Pancreas (tissue), 10 donors: ENCODE data around the gene SREK1IP1. TPM values are rescaled to one million over a fixed set of nuclear protein-coding genes. Genes with fewer than 3 reads are reported as not detected.
"Not testable (repeated sequence)": the region's sequence is repeated elsewhere in the genome, so short reads cannot be mapped to it uniquely, and the experiment has no call there.

Source experiments
- ATAC-seq, 4 donors: fragments of 200-7000 bp; cut with Tn5 transposase; one replicate each; pipeline versions ENCODE4 v1.8.0 to v1.9.1; 2020; ENCODE audit warnings: mild to moderate bottlenecking in 4 of 4, moderate library complexity in 4 of 4
- DNase-seq, 6 donors: peaks; one replicate each; pipeline ENCODE4 v3.0.0-alpha.2; 2020
- FAIRE-seq: peaks from 2 replicates; lab custom pipeline; 2012; peaks lifted over from hg19 to GRCh38; lab: Jason Lieb, UNC
- H3K27ac ChIP-seq, 4 donors: fragments of 200-600 bp; sonication (generic); 1 replicate in 3 of 4; 2 replicates in 1 of 4; pipeline versions ENCODE4 v1.5.0 to v1.8.0; 2020
- H3K27me3 ChIP-seq, 4 donors: fragments of 200-600 bp; one replicate each; pipeline ENCODE4 v1.8.0; 2021
- H3K36me3 ChIP-seq, 3 donors: fragments of 200-600 bp; sonication (generic) in 1 of 3; one replicate each; pipeline versions ENCODE4 v1.5.0 to v1.8.0; 2020 to 2021
- H3K4me1 ChIP-seq, 3 donors: fragments of 200-600 bp; one replicate each; pipeline ENCODE4 v1.8.0; 2021
- H3K4me3 ChIP-seq, 4 donors: fragments of 200-600 bp; sonication (generic) in 2 of 4; one replicate each; pipeline versions ENCODE4 v1.5.0 to v1.8.0; 2020 to 2021
- H3K9me3 ChIP-seq, 4 donors: fragments of 200-600 bp; one replicate each; pipeline ENCODE4 v1.8.0; 2021
- whole genome bisulfite sequencing, 2 donors: extraction: QIAGEN DNeasy Blood & Tissue Kit; methylation state at CpG; one replicate each; pipeline ENCODE4 v1.1.7; 2013; 5-methylcytosine and 5-hydroxymethylcytosine counted together
- intact Hi-C, 3 donors: fragments of 100-400 bp; cut with DNase I; formaldehyde crosslinking; loops; one replicate each; pipeline versions ENCODE4 v1.11.1 to v1.14.2; 2022
- polyA plus RNA-seq, 2 donors: library from polyadenylated mRNA; stranded (reverse); fragments of 200-250 nt; gene quantifications; one replicate each; pipeline ENCODE4 v1.2.3, GENCODE V29; 2013
- total RNA-seq, 6 donors: library from RNA; stranded (reverse); fragmentation: NEBNext Ultra II Directional in 4 of 6; extraction: Animal tissue kit (Norgen Biotek cat#: 25700) in 4 of 6; gene quantifications; one replicate each; pipeline versions ENCODE4 v1.2.1 to v1.2.4, GENCODE V29; 2021 to 2023
- TF ChIP-seq, protein P1 (sequence below), 4 donors: fragments of 200-600 bp; sonication (generic) in 3 of 4; IDR thresholded peaks; one replicate each; pipeline versions ENCODE4 v1.5.0 to v1.8.0; 2021; ENCODE audit warnings: antibody characterized with exemption in 4 of 4
- donor health status: healthy with polysubstance abuse.
- donor health status: DM: no; HTN: no; CAD: no; lungs with moderate emphysema.
- donor health status: DM: no; HTN: no; CAD: no.
- donor health status: control.
- donor health status: control.
- donor health status: Bipolar disorder and iron deficiency.
- donor health status: DM: yes; HTN: yes; CAD: no.
- donor health status: DM: no; HTN: no; CAD: no.
- donor health status: DM: no; HTN: no; CAD: no.
- donor health status: DM: yes; HTN: yes; CAD: no.

Gene SREK1IP1
- total and polyA plus RNA-seq, 8 donors, result 9.2 to 17.8 (median 10.2) TPM

DNA sequence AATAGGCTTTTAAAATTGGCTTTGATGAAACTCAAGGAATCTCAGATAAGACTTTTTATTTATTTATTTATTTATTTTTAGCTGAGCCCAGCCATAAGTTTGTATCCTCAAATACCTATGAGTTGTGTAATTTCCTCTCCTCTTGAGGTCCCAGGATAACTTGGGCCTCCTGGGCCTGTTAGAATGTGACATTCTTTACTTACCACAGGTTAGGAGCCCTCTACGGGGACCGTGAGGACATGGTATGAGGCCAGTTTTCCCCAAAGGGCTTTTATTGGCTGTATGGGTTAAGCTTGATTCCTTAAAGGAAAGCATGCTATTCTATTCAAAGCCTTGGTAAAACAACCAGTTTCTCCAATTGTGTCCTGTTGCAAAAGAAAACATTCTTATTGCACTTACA, 61.3 kb downstream of the SREK1IP1 start:
- Histone ChIP-seq H3K4me3 (no peak overlapping the region), H3K36me3 (no peaks in the 10 kb centered on the region), H3K27me3 (no peaks in the 10 kb centered on the region), H3K4me1 (no peaks in the 10 kb centered on the region), H3K9me3 (no peaks in the 10 kb centered on the region), H3K27ac (no peak overlapping the region)
- intact Hi-C loops, result no loop called here
- no peak for DNase-seq
- no peak for FAIRE-seq
- ATAC-seq, result no peak
- TF ChIP-seq, protein P1, sequence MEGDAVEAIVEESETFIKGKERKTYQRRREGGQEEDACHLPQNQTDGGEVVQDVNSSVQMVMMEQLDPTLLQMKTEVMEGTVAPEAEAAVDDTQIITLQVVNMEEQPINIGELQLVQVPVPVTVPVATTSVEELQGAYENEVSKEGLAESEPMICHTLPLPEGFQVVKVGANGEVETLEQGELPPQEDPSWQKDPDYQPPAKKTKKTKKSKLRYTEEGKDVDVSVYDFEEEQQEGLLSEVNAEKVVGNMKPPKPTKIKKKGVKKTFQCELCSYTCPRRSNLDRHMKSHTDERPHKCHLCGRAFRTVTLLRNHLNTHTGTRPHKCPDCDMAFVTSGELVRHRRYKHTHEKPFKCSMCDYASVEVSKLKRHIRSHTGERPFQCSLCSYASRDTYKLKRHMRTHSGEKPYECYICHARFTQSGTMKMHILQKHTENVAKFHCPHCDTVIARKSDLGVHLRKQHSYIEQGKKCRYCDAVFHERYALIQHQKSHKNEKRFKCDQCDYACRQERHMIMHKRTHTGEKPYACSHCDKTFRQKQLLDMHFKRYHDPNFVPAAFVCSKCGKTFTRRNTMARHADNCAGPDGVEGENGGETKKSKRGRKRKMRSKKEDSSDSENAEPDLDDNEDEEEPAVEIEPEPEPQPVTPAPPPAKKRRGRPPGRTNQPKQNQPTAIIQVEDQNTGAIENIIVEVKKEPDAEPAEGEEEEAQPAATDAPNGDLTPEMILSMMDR (IDR thresholded peaks at IDR 0.05), result no peak
- WGBS, 2 donors, result 86 to 88% methylated on average over 2 of the region's 2 CpGs

- FAIRE-seq, intact Hi-C loops, H3K27ac ChIP-seq, H3K9me3 ChIP-seq, ATAC-seq, H3K4me3 ChIP-seq, H3K27me3 ChIP-seq, H3K4me1 ChIP-seq, DNase-seq, H3K36me3 ChIP-seq: not testable (repeated sequence)
- WGBS, 2 donors, result 37 to 38% methylated on average over 2 of the region's 2 CpGs
Measured at GRCh38 chr5:64706074-64706473, 62.4 kb downstream of the SREK1IP1 start.

DNA sequence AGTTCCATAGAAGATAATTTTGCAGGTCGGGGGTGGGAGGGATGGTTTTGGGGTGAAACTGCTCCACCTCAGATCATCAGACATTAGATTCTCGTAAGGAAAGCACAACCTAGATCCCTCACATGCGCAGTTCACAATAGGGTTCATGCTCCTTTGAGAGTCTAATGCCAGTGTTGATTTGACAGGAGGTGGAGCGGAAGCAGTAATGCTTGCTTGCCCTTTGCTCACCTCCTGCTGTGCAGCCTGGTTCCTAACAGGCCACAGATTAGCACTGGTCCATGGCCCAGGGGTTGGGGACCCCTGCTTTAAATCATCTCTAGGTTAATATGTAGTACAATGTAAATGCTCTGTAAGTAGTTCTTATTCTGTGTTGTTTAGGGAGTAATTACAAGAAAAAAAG, 67.7 kb downstream of the SREK1IP1 start:
- FAIRE-seq, result no peak
- DNase-seq, result no peak
- Histone ChIP-seq H3K4me3 (no peak overlapping the region), H3K27ac (no peak overlapping the region), H3K27me3 (no peaks in the 10 kb centered on the region), H3K4me1 (no peaks in the 10 kb centered on the region), H3K9me3 (no peaks in the 10 kb centered on the region), H3K36me3 (no peaks in the 10 kb centered on the region)
- TF ChIP-seq, protein P1 (IDR thresholded peaks at IDR 0.05), result no peak
- intact Hi-C loops, result no loop called here
- no peak for ATAC-seq
- 74 to 83% methylated on average over 4 of the region's 4 CpGs for WGBS, 2 donors

DNA sequence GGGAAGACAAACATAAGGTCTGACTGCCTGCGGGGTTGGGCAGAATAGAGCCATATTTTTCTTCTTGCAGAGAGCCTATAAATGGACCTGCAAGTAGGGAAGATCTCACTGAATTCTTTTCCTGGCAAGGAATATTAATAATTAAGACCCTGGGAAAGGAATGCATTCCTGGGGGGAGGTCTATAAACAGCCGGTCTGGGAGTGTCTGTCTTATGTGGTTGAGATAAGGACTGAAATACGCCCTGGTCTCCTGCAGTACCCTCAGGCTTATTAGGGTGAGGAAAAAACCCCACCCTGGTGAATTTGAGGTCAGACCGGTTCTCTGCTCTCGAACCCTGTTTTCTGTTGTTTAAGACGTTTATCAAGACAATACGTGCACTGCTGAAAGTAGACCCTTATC, 72.1 kb downstream of the SREK1IP1 start:
- H3K27ac ChIP-seq, DNase-seq, H3K4me1 ChIP-seq, intact Hi-C loops, H3K27me3 ChIP-seq, H3K4me3 ChIP-seq, H3K36me3 ChIP-seq, FAIRE-seq, ATAC-seq, H3K9me3 ChIP-seq: not testable (repeated sequence)
- WGBS, 2 donors, result 78 to 87% methylated on average over 7 of the region's 7 CpGs

DNA sequence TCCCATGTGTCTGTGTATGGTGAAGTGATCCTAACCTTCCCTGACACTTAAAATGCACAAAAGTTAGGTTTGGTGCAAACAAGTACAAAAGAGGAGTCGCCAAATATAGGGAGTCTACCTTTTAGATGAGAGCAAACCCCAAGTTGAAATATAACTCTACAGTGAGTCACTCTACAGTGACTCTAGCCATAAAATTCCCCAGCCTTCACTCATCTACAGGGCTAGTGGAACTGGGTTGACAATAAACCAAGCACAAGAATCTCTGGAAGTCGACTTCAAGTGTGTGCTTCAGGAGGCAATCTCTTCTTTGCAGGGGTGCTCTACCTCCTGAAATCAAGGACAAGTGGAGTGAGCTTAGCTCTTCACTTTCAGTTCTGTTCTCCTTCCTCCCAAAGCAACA, 74.9 kb downstream of the SREK1IP1 start:
- Histone ChIP-seq H3K4me1 (no peaks in the 10 kb centered on the region), H3K27me3 (peaks cover 0 to 12% (median 2%) of the 10 kb centered on the region in 4 donors), H3K4me3 (no peak overlapping the region), H3K27ac (no peak overlapping the region), H3K36me3 (no peaks in the 10 kb centered on the region), H3K9me3 (no peaks in the 10 kb centered on the region)
- TF ChIP-seq, protein P1 (IDR thresholded peaks at IDR 0.05), result no peak
- FAIRE-seq (no peak), DNase-seq (no peak), ATAC-seq (no peak)
- intact Hi-C loops, result no loop called here
- WGBS, 2 donors, result 46 to 68% methylated on average over 2 of the region's 2 CpGs

GRCh38 chr5:64691291-64691690, 77.2 kb downstream of the SREK1IP1 start:
- TF ChIP-seq, protein P1 (IDR thresholded peaks at IDR 0.05), result no peak
- WGBS, 2 donors, result 29% methylated on average over 3 of the region's 3 CpGs
- Histone ChIP-seq H3K4me1 (no peaks in the 10 kb centered on the region), H3K27me3 (peaks cover 0 to 12% (median 2%) of the 10 kb centered on the region in 4 donors), H3K27ac (no peak overlapping the region), H3K36me3 (no peaks in the 10 kb centered on the region), H3K4me3 (no peak overlapping the region), H3K9me3 (no peaks in the 10 kb centered on the region)
- FAIRE-seq, result no peak
- no peak for ATAC-seq
- DNase-seq, result no peak
- intact Hi-C loops, result no loop called here
